GM21619 (cell line): ENCODE measurements around the gene ADH5.
"Not testable (repeated sequence)": the region's sequence is repeated elsewhere in the genome, so short reads cannot be mapped to it uniquely, and the experiment has no call there.

Source experiments
- ATAC-seq: cut with Tn5 transposase; IDR thresholded peaks from one replicate; pipeline ENCODE4 v1.9.1; 2021; ENCODE audit not compliant: unreplicated experiment

Gene ADH5

GRCh38 chr4:99088023-99088449 lies 552 bp downstream of the ADH5 start:
- peak; percentile 9 for ATAC-seq

- ATAC-seq: no peak
Observed at GRCh38 chr4:99084595-99084994, 4.0 kb downstream of the ADH5 start.

- no peak for ATAC-seq
Observed at GRCh38 chr4:99082192-99082591, 6.4 kb downstream of the ADH5 start.

- ATAC-seq: not testable (repeated sequence)
Observed at GRCh38 chr4:99080869-99081268, 7.7 kb downstream of the ADH5 start.

GRCh38 chr4:99079625-99080295 lies 8.8 kb downstream of the ADH5 start:
- no peak for ATAC-seq

- no peak for ATAC-seq
Observed at GRCh38 chr4:99078931-99079624, 9.5 kb downstream of the ADH5 start.

GRCh38 chr4:99078336-99078735 lies 10.3 kb downstream of the ADH5 start:
- no peak for ATAC-seq

- no peak for ATAC-seq
Observed at GRCh38 chr4:99077177-99077576, 11.4 kb downstream of the ADH5 start.

- no peak for ATAC-seq
Observed at GRCh38 chr4:99076292-99076976, 12.2 kb downstream of the ADH5 start.

- no peak for ATAC-seq
Observed at GRCh38 chr4:99074816-99075215, 13.8 kb downstream of the ADH5 start.

- ATAC-seq: no peak
Observed at GRCh38 chr4:99071159-99071558, 17.4 kb downstream of the ADH5 start.

GRCh38 chr4:99067617-99068016 lies 21.0 kb downstream of the ADH5 start:
- ATAC-seq: no peak

GRCh38 chr4:99065521-99065920 lies 23.1 kb downstream of the ADH5 start:
- ATAC-seq: not testable (repeated sequence)

- ATAC-seq: no peak
Observed at GRCh38 chr4:99062120-99062519, 26.5 kb downstream of the ADH5 start.

GRCh38 chr4:99061048-99061700 lies 27.4 kb downstream of the ADH5 start:
- ATAC-seq: no peak

- no peak for ATAC-seq
Observed at GRCh38 chr4:99059550-99059949, 29.0 kb downstream of the ADH5 start.

- no peak for ATAC-seq
Observed at GRCh38 chr4:99058228-99058627, 30.4 kb downstream of the ADH5 start.

- ATAC-seq: peak; percentile 53
Observed at GRCh38 chr4:99054428-99054994, 34.1 kb downstream of the ADH5 start.

- ATAC-seq: no peak
Observed at GRCh38 chr4:99052902-99053301, 35.7 kb downstream of the ADH5 start.

- ATAC-seq: no peak
Observed at GRCh38 chr4:99047710-99048109, 40.9 kb downstream of the ADH5 start.

GRCh38 chr4:99043346-99043745 lies 45.2 kb downstream of the ADH5 start:
- no peak for ATAC-seq
